HepG2 (cell line): Measurements from ENCODE around the gene HSD17B8. TPM values are rescaled to one million over a fixed set of nuclear protein-coding genes. Genes with fewer than 3 reads are reported as not detected.

Experiments used
- KMT2B ChIP-seq: IDR thresholded peaks from 2 replicates; pipeline ENCODE4 v1.6.1; 2016; ENCODE audit warnings: missing genetic modification reagents, missing compliant biosample characterization
- ZNF253 ChIP-seq: sonication (generic); formaldehyde crosslinking; IDR thresholded peaks from 2 replicates; pipeline ENCODE4 v1.8.0; 2022; ENCODE audit warnings: mild to moderate bottlenecking, missing genetic modification reagents, borderline replicate concordance
- polyA plus RNA-seq, 8 experiments: library from polyadenylated mRNA; depleted of rRNA in 3 of 8; stranded (reverse) in 7 of 8; unstranded in 1 of 8; fragments of >200 nt; fragmentation: Illumina TruSeq in 4 of 8; extraction: Trizol in 4 of 8; gene quantifications; 2 replicates each; pipeline versions ENCODE4 v1.2.1 to v1.2.3, GENCODE V29; 2011 to 2016; ENCODE audit warnings: low read depth in 4 of 8, missing spikeins in 1 of 8, mixed read lengths in 1 of 8; ENCODE audit not compliant: insufficient read depth in 1 of 8
- total RNA-seq, 5 experiments: library from RNA; depleted of rRNA; stranded (reverse); fragments of >200 nt; fragmentation: Illumina TruSeq; extraction: Trizol; gene quantifications; 2 replicates each; pipeline ENCODE4 v1.2.3, GENCODE V29; 2016; ENCODE audit warnings: low read depth in 1 of 5
- TF ChIP-seq, protein P1 (sequence below): sonication (generic); formaldehyde crosslinking; IDR thresholded peaks from one replicate; pipeline ENCODE4 v1.5.1; 2020; ENCODE audit warnings: mild to moderate bottlenecking, missing genetic modification reagents; ENCODE audit errors: not compliant biosample characterization

Gene HSD17B8
- total and polyA plus RNA-seq, 2 of the 13 experiments (the other 11 are each of a cell fraction or from before 2014, with no cell fraction given): 12.6 to 20.1 TPM

DNA sequence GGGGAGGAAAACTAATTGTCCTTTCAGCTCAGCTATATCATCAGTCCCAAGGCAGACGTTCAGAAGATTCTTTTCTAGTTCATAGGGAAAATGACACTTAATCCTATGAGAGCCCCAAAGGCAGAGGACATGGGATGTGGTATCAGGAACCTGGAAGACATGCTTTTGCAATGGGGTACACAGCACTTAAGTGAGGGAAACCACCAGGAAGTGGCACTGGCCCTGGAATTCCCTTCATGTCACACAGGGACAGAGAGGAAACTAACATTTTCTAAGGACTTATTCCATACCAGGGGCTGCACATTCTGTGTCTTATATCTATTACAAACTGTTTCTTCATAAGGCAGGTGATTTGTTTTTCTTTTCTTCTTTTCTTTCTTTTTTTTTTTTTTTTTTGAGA is 39.0 kb downstream of the HSD17B8 start (continued):
- TF ChIP-seq, protein P1, sequence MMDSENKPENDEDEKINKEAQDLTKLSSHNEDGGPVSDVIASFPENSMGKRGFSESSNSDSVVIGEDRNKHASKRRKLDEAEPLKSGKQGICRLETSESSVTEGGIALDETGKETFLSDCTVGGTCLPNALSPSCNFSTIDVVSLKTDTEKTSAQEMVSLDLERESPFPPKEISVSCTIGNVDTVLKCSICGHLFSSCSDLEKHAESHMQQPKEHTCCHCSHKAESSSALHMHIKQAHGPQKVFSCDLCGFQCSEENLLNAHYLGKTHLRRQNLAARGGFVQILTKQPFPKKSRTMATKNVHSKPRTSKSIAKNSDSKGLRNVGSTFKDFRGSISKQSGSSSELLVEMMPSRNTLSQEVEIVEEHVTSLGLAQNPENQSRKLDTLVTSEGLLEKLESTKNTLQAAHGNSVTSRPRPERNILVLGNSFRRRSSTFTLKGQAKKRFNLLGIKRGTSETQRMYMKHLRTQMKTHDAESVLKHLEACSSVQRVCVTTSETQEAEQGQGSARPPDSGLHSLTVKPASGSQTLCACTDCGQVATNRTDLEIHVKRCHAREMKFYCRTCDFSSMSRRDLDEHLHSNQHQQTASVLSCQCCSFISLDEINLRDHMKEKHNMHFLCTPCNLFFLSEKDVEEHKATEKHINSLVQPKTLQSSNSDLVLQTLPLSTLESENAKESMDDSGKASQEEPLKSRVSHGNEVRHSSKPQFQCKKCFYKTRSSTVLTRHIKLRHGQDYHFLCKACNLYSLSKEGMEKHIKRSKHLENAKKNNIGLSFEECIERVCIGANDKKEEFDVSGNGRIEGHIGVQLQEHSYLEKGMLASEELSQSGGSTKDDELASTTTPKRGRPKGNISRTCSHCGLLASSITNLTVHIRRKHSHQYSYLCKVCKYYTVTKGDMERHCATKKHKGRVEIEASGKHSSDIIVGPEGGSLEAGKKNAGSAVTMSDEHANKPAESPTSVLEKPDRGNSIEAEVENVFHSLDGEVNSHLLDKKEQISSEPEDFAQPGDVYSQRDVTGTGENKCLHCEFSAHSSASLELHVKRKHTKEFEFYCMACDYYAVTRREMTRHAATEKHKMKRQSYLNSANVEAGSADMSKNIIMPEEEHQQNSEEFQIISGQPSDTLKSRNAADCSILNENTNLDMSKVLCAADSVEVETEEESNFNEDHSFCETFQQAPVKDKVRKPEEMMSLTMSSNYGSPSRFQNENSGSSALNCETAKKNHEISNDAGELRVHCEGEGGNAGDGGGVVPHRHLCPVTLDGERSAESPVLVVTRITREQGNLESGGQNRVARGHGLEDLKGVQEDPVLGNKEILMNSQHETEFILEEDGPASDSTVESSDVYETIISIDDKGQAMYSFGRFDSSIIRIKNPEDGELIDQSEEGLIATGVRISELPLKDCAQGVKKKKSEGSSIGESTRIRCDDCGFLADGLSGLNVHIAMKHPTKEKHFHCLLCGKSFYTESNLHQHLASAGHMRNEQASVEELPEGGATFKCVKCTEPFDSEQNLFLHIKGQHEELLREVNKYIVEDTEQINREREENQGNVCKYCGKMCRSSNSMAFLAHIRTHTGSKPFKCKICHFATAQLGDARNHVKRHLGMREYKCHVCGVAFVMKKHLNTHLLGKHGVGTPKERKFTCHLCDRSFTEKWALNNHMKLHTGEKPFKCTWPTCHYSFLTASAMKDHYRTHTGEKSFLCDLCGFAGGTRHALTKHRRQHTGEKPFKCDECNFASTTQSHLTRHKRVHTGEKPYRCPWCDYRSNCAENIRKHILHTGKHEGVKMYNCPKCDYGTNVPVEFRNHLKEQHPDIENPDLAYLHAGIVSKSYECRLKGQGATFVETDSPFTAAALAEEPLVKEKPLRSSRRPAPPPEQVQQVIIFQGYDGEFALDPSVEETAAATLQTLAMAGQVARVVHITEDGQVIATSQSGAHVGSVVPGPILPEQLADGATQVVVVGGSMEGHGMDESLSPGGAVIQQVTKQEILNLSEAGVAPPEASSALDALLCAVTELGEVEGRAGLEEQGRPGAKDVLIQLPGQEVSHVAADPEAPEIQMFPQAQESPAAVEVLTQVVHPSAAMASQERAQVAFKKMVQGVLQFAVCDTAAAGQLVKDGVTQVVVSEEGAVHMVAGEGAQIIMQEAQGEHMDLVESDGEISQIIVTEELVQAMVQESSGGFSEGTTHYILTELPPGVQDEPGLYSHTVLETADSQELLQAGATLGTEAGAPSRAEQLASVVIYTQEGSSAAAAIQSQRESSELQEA (CRISPR knock-in tag): no peak
- TF ChIP-seq KMT2B (CRISPR knock-in tag) (no peak), ZNF253 (CRISPR knock-in tag) (no peak)
